IMR-90 (cell line): ENCODE data around the gene FBXL14.

Source experiments
- CEBPB ChIP-seq: IDR thresholded peaks from 2 replicates; pipeline ENCODE4 v1.6.1; 2012; ENCODE audit warnings: low read depth, low read length, improper control_type of control experiment
- CTCF ChIP-seq: conservative IDR thresholded peaks from 2 replicates; pipeline ENCODE4 v1.5.1; 2012; ENCODE audit warnings: mild to moderate bottlenecking, low read depth, low read length, improper control_type of control experiment
- MXI1 ChIP-seq: IDR thresholded peaks from 2 replicates; pipeline ENCODE4 v1.6.1; 2012; ENCODE audit warnings: low read depth, mild to moderate bottlenecking, low read length, moderate library complexity, borderline replicate concordance
- POLR2A ChIP-seq: IDR thresholded peaks from 2 replicates; pipeline ENCODE4 v1.6.1; 2012; ENCODE audit warnings: mild to moderate bottlenecking, low read depth, low read length

- TF ChIP-seq POLR2A (no peak), CTCF (no peak), MXI1 (no peak), CEBPB (0 out of 2 replicates have a peak, but pooled peaks have one; percentile 12)
Measured at GRCh38 chr12:1552171-1552570, 42.2 kb downstream of the FBXL14 start.
